Fibroblast of villous mesenchyme (primary cell): Measurements from ENCODE around the gene NEK9. TPM values are rescaled to one million over a fixed set of nuclear protein-coding genes. Genes with fewer than 3 reads are reported as not detected.

Experiments
- DNase-seq: peaks from one replicate; pipeline ENCODE4 v3.0.0-alpha.2; 2010; ENCODE audit warnings: low read depth
- H3K4me3 ChIP-seq: 2 replicates; pipeline ENCODE4 v1.5.1; 2011; ENCODE audit warnings: low read depth, mild to moderate bottlenecking, low read length
- CTCF ChIP-seq: IDR thresholded peaks from 2 replicates; pipeline ENCODE4 v1.5.1; 2012; ENCODE audit warnings: low read depth, mild to moderate bottlenecking, low read length; ENCODE audit not compliant: insufficient read depth
- total RNA-seq: library from RNA; depleted of rRNA; stranded (reverse); fragments of >200 nt; gene quantifications from 2 replicates; pipeline ENCODE4 v1.2.3, GENCODE V29; 2012

Gene NEK9
- total RNA-seq, 1 donor = 32.0 TPM

DNA sequence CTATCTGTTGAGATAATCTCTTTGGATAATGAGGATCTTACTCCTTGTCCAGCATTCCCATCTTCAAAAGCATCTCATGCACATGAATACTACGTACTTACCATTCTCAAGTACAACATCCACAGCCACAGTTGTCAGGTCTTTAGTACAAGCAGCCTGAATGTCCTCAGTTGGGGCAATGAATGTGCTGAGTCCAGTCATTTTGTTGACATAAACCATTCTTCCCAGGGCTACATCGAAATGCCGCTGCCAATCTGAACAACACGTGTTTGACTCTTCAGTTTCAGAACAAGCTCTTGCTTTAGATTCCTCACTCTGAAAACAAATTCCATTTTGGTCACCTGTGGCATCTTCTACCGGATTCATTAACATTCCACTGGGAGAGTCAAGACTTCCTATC is 80.6 kb downstream of the NEK9 start:
- TF ChIP-seq CTCF = no peak
- no peak overlapping the region for H3K4me3 ChIP-seq
- DNase-seq = no peak

GRCh38 chr14:75044752-75045151 is 82.1 kb downstream of the NEK9 start:
- H3K4me3 ChIP-seq = no peak overlapping the region
- peak; percentile 44 for DNase-seq
- no peak for TF ChIP-seq CTCF

DNA sequence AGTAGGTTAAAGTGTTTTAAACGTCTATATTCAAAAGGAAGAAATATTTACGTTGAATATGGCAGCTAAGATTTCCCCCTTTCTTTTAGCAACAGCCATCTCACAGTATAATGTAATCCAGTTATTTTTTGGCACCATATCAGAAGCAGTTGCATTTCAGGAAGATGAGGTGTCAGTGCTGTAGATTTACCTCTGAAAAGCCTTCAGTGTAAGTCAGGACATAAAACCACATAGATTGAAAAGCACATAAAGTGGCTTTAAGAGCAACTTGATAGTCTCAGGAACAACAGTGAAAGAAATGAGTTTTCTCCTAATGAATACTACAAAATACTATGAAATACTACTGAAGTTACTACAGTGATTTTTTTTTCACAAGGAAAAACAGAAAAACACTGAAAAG is 82.5 kb downstream of the NEK9 start:
- DNase-seq = peak; percentile 59
- TF ChIP-seq CTCF = no peak
- H3K4me3 ChIP-seq = no peak overlapping the region

DNA sequence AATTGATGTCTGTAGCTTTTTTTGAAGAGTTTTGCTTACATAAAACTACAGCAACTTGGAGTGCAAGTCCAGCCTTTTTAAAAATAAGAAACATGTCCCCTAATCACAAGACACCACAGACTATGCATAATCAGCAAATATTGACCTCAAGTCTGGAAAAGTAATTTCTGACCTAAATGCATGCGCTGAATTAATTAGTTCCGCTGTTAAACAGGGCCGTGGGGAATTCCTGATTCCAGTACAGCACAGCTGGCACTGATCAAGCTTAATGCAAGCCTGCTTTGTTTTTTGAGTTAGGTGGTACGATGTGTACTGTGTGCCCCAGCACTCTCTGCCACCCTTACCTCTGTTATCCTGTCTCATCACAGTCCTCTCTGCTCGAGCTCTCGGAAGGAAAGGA is 84.8 kb downstream of the NEK9 start:
- TF ChIP-seq CTCF = no peak
- no peak overlapping the region for H3K4me3 ChIP-seq
- peak; percentile 55 for DNase-seq

GRCh38 chr14:75041613-75042012 is 85.2 kb downstream of the NEK9 start:
- H3K4me3 ChIP-seq = no peak overlapping the region
- DNase-seq = no peak
- TF ChIP-seq CTCF = no peak

DNA sequence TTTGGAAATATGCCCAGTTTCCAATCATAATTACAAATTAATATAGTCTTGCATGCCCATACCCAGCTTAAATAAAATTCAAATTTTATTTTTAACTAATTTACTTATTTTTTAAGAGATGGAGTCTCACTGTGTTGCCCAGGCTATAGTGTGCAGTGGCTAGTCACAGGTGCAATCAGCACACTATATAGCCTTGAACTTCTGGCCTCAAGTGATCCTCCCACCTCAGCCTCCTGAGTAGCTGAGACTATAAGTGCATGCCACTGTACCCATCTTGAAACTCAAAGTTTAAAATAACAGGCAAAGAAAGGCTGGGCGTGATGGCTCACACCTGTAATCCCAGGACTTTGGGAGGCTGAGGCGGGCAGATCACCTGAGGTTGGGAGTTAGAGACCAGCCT is 85.9 kb downstream of the NEK9 start:
- DNase-seq = no peak
- no peak overlapping the region for H3K4me3 ChIP-seq
- TF ChIP-seq CTCF = no peak

- no peak for DNase-seq
- H3K4me3 ChIP-seq = no peak overlapping the region
- TF ChIP-seq CTCF = no peak
These were observed 86.3 kb downstream of the NEK9 start for GRCh38 chr14:75040507-75040906.
